Limb (tissue), 2 donors: ENCODE data around the gene DEFB132.

Source experiments
- DNase-seq, 2 donors: peaks; one replicate each; pipeline ENCODE4 v3.0.0-alpha.2; 2016; ENCODE audit errors: extremely low spot score in 2 of 2

DEFB132 gene

DNA sequence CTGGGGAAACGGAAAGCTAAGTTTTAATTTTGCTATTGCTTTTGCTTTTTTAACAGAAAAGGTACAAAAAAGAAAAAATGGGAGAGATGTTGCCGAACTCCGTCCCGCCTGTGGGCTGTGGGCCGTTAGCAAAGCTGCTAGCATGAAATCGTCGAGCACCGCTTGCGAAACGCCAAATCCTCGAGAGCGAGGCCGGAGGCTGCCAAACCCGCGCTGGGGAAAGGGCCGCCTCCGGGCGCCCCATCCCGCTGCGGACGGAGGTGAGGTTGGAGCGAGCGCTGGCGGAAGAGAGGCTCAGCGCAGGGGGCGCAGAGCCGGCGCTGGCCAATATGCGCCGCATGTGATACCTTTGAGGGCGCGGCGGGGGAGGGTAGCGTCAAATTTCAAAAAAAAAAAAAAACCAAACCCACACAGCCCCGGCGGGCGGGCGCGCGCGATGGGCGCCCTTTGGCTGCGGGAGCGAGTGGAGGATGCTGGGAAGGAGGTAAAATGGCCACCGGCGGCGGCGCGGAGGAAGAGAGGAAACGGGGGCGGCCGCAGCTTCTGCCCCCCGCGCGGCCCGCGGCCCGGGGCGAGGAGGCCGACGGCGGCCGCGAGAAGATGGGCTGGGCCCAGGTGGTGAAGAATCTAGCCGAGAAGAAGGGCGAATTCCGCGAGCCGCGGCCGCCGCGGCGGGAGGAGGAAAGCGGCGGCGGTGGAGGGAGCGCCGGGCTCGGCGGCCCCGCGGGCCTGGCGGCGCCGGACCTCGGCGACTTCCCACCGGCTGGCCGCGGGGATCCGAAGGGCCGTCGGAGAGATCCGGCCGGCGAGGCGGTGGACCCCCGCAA, 39.8 kb downstream of the DEFB132 start, which contains the start of gene ZCCHC3:
Gene ZCCHC3, plus strand, starts transcription at position 473 of the 827 bp plus-strand sequence. Its CDS starts 17 bp downstream, at position 490.
- DNase-seq: peak; percentile 86 to 90

- peak; percentile 12 to 67 for DNase-seq
Observed at GRCh38 chr20:297925-298775, 40.6 kb downstream of the DEFB132 start.

- DNase-seq: no peak
Observed at GRCh38 chr20:298776-299391, 41.4 kb downstream of the DEFB132 start.

DNA sequence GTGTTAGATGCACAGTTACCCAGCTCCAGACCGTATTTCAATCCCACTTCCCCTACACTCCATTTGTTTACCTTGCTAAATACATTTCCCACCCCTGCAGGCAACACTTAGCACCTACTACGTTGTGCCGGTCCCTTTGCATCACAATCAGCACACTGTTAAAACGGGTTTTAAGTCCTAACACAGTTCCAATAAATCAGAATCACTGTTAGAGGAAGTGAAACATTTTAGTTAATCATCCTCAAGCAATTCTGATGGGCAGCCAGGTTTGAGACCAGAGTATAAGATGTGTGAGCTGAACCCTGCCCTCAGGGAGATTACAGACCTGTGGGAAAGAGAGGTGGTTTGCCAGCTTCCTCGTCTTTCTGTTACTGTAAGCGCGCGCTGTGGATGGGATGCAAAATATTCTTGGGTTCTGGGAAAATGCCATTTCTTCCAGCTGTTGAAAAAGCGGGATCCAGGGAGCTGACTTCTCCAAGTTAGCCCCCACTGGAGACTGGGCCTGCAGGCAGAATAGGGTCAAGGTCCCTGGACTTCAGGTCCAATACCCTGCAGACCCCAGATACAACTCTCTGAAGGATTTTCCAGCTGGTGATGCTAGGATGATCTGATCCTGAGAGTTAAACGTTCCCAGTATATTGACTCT, 42.9 kb downstream of the DEFB132 start:
- no peak for DNase-seq

DNA sequence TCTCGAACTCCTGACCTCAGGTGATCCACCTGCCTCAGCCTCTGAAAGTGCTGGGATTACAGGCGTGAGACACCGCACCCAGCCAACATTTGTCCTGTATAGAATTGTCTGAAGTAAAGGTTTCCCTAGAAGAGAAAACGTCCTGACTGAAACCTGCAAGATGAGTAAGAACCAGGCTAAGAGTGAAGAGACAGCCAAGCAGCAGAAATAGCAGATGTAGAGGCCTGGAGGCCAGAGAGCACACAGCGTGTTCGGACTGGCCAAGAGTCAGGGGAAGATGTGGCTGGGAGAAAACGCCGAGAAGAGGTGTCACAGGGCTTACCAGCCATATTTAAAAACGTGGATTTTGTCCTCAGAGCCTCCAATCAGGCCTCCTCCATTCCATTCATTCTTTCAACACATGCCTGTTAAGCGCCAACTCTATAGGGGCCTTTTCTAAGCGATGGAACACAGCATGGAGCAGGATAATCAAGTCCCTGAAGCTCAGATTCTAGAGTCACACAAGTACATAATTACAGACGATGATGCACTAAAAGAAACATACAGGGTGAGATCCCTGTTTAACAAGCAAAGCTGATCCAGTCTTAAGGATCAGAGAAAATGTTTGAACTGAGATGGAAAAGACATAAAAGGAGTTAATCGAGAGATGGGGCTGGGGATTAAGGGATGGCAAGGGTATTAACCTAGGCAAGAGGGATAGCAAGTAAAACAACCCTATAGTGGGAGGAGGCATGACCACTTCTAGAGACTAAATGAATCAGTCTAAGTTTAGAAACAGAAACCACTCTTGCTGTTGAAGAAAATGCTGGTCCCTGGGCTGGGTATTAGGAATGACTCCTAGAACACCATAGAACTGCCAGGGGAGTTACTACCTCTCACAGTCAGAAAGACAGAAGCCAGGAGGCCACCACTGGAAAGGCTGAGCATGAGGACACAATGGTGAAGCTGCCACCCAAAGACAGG, 44.6 kb downstream of the DEFB132 start:
- no peak for DNase-seq

GRCh38 chr20:305745-306144, 48.2 kb downstream of the DEFB132 start:
- no peak for DNase-seq

DNA sequence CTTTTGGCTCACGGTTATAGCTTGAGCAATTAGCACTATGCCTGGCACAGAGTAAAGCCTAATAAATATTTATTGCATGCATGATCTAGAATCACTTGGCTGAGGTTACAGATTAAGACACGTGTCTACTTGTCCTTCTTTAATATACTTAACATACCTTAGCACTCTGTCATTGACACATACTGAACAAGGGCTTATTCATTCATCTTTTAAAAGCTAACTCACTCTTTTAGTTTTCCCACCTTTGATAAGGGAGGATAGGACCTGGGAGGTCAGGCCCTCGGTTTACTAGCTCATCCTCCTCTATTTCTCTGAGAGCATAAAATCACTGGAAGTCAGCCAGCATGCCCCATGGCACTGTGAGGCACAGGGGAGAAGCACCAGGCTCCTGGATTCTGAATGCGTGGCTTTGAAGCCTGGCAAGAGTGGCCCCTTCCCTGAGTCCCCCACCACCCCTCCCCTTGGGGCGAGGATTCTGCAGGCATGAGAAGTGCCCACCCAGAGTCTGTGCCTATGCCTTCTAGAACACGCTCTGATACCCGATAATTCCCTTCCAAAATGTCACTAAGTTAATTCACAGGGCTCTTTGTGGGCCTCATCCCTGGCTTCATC, 51.0 kb downstream of the DEFB132 start:
- DNase-seq: no peak

GRCh38 chr20:309306-309840, 51.8 kb downstream of the DEFB132 start:
- DNase-seq: no peak

DNA sequence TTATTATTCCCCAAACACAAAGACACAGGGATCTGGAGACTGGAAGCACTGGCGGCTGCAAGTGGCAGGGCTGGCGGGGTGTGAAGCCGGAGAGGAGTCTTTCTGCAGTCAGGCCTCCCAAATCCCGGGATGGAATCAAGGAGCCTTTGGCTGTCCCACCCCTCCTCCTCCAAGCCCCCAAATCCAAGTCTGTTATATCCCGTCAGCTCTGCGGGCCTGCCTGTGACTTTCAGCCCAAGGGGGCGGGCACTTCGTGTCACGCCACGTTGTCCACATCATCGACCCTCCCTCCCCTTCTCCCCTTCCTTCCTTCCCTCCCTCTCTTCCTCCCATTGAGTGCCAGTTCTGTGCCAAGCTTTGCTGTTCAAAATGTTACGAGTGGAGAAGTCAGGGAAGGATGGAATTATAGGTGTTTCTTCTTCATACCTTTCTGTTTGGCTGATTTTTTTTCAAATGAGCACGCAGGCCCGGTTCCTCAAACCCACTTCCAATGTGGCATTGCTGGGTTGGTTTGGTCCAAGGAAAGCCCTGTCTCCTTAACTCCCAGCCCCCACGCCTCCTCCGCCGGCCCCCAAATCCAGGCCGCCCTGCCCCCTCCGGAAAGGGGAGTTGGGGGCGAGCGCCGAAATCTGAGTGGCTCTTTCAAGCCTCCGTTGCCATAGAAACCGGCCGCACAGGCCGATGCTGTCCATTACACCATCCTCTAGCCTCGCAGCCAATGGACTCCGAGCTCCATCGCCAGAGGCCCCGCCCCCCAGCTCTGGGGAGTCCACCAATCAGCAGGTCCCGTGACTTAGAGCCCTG, 52.5 kb downstream of the DEFB132 start:
- peak; percentile 99 to 100 for DNase-seq

DNA sequence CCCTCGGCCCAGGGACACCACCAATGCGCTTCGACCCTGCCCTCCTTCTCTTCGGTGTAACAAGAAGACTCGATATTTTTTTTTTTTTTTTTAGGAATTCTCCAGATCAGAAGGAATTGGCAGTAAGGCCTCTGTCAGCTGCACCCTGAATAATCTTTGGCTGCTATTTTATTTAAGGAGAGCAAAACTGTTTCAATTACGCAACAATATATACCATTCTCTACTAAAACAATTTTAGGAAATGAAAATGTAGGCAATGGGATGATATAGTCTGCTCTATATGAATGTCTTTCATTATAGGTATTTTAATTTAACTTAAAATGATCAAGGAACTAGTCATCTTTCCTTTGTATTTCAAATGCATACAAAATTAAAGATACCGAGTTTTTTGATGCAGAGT, 53.1 kb downstream of the DEFB132 start:
- DNase-seq: no peak
